Measurements from ENCODE around the gene CDH1. TPM values are rescaled to one million over a fixed set of nuclear protein-coding genes. Genes with fewer than 3 reads are reported as not detected.

Gene CDH1
- total RNA-seq, 1 donor: under 0.01 TPM

DNA sequence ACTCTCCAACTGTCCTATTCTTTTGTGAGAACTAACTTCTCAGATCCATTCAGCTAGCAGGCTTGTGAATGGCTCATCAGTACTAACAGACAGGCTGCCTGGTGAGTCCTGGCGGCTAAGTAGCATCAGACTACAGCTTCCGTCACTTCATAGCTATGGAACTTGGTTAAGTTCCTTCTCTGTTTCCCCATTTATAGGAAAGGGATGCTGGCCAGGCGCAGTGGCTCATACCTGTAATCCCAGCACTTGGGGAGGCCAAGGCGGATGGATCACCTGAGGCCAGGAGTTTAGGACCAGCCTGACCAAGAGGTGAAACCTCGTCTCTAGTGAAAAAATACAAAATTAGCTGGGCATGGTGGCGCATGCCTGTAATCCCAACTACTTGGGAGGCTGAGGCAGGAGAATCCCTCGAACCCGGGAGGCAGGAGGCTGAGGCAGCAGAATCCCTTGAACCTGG lies 56.3 kb downstream of the CDH1 start:
- TF ChIP-seq, protein P1, sequence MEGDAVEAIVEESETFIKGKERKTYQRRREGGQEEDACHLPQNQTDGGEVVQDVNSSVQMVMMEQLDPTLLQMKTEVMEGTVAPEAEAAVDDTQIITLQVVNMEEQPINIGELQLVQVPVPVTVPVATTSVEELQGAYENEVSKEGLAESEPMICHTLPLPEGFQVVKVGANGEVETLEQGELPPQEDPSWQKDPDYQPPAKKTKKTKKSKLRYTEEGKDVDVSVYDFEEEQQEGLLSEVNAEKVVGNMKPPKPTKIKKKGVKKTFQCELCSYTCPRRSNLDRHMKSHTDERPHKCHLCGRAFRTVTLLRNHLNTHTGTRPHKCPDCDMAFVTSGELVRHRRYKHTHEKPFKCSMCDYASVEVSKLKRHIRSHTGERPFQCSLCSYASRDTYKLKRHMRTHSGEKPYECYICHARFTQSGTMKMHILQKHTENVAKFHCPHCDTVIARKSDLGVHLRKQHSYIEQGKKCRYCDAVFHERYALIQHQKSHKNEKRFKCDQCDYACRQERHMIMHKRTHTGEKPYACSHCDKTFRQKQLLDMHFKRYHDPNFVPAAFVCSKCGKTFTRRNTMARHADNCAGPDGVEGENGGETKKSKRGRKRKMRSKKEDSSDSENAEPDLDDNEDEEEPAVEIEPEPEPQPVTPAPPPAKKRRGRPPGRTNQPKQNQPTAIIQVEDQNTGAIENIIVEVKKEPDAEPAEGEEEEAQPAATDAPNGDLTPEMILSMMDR (IDR thresholded peaks at IDR 0.05; ENCODE audit: insufficient read depth, low read depth, low read length): no peak
- no peak for DNase-seq (ENCODE audit: low read depth)
- no peak overlapping the region for H3K4me3 ChIP-seq (ENCODE audit: low read depth, low read length)

DNA sequence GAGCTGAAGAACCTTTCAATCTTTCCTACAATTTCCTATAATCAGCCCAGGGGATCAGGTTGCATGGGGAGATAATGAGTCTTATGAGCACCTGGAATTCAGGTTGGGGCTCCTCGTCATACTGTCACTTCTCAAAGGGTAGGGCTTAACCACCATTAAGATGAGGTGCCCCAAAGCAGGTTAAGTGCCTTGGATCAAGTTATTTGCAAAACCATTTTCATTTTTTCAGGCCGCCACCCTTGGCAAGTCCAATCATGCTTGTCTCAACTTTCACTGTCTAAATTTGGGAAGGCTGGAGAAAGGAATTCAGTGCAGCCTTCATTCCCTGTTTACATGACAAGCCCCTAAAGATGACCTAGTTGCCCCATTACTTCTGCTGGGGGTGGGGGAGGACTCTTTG lies 61.3 kb downstream of the CDH1 start:
- no peak overlapping the region for H3K4me3 ChIP-seq (ENCODE audit: low read depth, low read length)
- DNase-seq (ENCODE audit: low read depth): no peak
- TF ChIP-seq, protein P1 (IDR thresholded peaks at IDR 0.05; ENCODE audit: insufficient read depth, low read depth, low read length): no peak

DNA sequence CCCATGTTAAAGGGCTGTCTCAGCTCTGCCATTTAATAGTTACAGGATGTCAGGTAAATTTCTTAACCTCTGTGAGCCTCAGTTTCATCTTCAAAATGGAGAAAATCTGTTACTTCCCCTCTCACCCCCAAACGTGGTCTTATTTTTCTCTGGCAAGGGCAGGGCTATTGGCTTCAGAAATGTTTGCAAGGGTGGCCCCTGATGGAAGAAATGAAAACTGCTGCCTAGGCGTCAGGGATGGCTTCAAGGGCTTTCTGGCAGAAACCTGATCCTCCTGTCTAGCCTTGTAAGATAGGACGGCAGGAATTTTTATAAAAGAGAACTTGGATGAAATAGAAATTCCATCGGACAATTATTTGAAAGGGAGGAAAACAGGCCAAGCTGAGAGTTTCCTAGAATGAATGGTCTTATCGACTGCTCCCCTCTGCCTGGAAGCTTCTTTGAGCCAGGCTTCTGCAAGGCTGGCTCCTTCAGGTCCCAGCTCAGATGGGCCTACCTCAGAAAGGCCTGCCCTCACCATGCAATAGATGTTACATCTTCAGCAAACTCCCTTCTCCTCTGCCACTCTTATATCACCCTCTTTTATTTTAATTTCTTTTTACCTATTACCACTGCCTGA lies 63.3 kb downstream of the CDH1 start:
- TF ChIP-seq, protein P1 (IDR thresholded peaks at IDR 0.05; ENCODE audit: insufficient read depth, low read depth, low read length): peak; percentile 84
- H3K4me3 ChIP-seq (ENCODE audit: low read depth, low read length): no peak overlapping the region
- DNase-seq (ENCODE audit: low read depth): peak; percentile 79

DNA sequence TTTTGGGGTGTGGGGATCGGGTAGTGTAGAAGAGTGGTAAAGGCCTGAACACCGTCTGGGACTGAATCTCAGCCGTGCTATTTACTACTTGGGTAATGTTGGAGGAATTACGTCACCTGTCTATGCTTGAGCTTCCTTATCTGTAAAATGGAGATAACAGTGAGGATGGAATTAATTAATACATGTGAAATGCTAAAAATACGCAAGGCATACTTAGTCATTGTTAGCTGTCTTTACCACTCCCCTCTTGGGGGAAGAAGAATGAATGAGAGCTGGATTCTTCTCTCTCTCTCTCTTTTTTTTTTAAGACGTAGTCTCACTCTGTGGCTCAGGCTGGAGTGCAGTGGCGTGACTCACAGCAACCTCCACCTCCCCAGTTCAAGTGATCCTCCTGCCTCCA lies 65.1 kb downstream of the CDH1 start:
- TF ChIP-seq, protein P1 (IDR thresholded peaks at IDR 0.05; ENCODE audit: insufficient read depth, low read depth, low read length): no peak
- peak; percentile 52 for DNase-seq (ENCODE audit: low read depth)
- H3K4me3 ChIP-seq (ENCODE audit: low read depth, low read length): no peak overlapping the region

DNA sequence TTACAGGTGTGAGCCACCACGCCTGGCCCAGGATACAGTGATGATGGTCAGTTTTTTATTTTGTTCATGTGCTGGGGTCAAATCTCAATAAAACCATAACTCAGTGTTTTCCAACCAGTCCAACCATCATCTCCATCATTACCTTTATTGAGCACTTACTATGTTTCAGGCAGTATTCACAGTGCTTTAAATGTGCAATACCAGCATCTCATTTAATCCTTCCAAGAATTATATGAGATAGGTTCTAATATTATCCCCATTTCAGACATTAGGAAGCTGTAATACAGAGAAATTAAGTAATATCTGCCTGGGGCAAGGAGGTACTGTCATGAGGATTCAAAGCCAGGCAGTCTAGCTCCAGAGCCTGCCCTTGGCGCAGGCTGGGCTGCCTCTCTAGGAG lies 69.3 kb downstream of the CDH1 start:
- H3K4me3 ChIP-seq (ENCODE audit: low read depth, low read length): no peak overlapping the region
- TF ChIP-seq, protein P1 (IDR thresholded peaks at IDR 0.05; ENCODE audit: insufficient read depth, low read depth, low read length): no peak
- no peak for DNase-seq (ENCODE audit: low read depth)

DNA sequence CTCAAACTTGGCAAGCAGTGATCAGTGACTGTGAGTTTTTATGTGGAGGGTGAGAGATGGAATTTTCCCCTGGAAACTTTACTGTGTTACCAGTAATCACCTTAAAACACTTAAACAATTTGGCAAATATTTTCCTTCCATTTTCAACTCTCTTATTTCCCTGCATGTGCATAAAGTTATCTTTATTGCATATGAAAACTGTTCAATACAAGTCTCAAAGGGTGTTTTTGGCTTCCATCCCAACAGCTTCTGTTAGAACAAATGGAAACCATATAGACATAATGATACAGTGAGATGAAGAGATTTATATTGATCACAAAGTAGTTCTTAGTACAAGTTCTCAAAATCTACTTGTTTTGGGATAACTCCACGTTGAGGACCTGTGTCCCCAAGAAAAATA lies 69.9 kb downstream of the CDH1 start:
- TF ChIP-seq, protein P1 (IDR thresholded peaks at IDR 0.05; ENCODE audit: insufficient read depth, low read depth, low read length): no peak
- DNase-seq (ENCODE audit: low read depth): no peak
- H3K4me3 ChIP-seq (ENCODE audit: low read depth, low read length): no peak overlapping the region

DNA sequence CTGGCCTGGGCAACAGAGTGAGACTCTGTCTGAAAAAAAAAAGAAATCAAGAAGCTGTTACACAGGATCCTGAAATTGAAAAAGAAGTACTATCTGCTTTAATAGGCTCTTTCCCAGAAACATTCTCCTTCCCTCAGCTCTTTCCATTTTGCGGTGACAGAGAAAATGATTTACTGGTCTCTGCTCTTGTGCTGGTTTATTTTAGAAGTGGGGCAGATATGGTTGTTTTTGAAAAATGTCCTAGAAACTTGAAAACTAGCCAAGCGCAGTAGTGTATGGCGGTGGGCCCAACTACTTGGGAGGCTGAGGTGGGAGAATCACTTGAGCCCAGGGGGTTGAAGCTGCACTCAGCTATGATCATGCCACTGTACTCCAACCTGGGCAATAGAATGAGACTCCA lies 77.4 kb downstream of the CDH1 start:
- TF ChIP-seq, protein P1 (IDR thresholded peaks at IDR 0.05; ENCODE audit: insufficient read depth, low read depth, low read length): no peak
- H3K4me3 ChIP-seq (ENCODE audit: low read depth, low read length): no peak overlapping the region
- DNase-seq (ENCODE audit: low read depth): no peak

All from fibroblast of villous mesenchyme (primary cell).